Stimulated activated CD8-positive, alpha-beta memory T cell treated with anti-CD3 and anti-CD28 coated beads, Interleukin-15, amount 100 ng/mL, for 48 hours (primary cell): ENCODE results near the gene PABPC3.

Source experiments
- DNase-seq, 2 donors: peaks; one replicate each; pipeline ENCODE4 v3.0.0-alpha.2; 2020; ENCODE audit warnings: low read depth in 2 of 2

The PABPC3 gene

GRCh38 chr13:25111585-25111956, 15.6 kb downstream of the PABPC3 start:
- no peak for DNase-seq

GRCh38 chr13:25112695-25113255, 16.8 kb downstream of the PABPC3 start:
- DNase-seq = no peak

GRCh38 chr13:25114220-25114619, 18.3 kb downstream of the PABPC3 start:
- peak; percentile 36 to 55 for DNase-seq

GRCh38 chr13:25116044-25116443, 20.1 kb downstream of the PABPC3 start:
- DNase-seq = no peak

- DNase-seq = no peak
Observed at GRCh38 chr13:25117312-25117711, 21.4 kb downstream of the PABPC3 start.

- no peak for DNase-seq
Observed at GRCh38 chr13:25118378-25118905, 22.5 kb downstream of the PABPC3 start.

GRCh38 chr13:25130944-25131343, 35.0 kb downstream of the PABPC3 start:
- DNase-seq = no peak

GRCh38 chr13:25131881-25132420, 36.0 kb downstream of the PABPC3 start:
- no peak for DNase-seq

GRCh38 chr13:25132751-25133390, 36.9 kb downstream of the PABPC3 start:
- DNase-seq = no peak

GRCh38 chr13:25135896-25136295, 40.0 kb downstream of the PABPC3 start:
- no peak for DNase-seq

GRCh38 chr13:25136880-25137787, 41.2 kb downstream of the PABPC3 start:
- DNase-seq = no peak

- DNase-seq = no peak
Observed at GRCh38 chr13:25137788-25138115, 41.8 kb downstream of the PABPC3 start.

- DNase-seq = no peak
Observed at GRCh38 chr13:25141042-25141441, 45.1 kb downstream of the PABPC3 start.

GRCh38 chr13:25143706-25144105, 47.8 kb downstream of the PABPC3 start:
- DNase-seq = no peak

GRCh38 chr13:25147638-25148401, 51.9 kb downstream of the PABPC3 start:
- DNase-seq = no peak

- no peak for DNase-seq
Observed at GRCh38 chr13:25148402-25148771, 52.5 kb downstream of the PABPC3 start.
